CD4-positive, alpha-beta T cell treated with Interleukin-10 for 1 hour (primary cell): ENCODE data around the gene TYRO3.
"Not testable (repeated sequence)": the region's sequence is repeated elsewhere in the genome, so short reads cannot be mapped to it uniquely, and the experiment has no call there.

Source experiments
- DNase-seq: peaks from one replicate; pipeline ENCODE4 v3.0.0-alpha.2; 2020

The TYRO3 gene

DNA sequence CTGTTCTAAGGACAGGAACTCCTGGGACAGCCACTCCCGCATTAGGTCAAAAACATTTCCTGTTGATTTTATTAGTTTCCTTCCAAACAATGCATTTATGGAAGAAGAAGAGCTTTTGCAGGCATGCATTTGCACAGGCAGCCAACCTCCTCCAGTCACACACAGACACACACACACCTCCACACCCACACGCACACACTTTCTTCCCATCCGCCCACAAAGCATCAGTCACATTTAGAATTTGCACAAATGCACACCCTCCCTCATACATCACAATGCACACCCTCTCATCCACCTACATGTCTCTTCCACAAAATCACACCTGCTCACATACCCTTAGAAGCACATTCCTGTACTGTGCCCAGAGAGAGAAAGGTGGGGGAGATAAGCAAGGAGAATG lies 4.1 kb upstream of the TYRO3 start:
- no peak for DNase-seq

GRCh38 chr15:41556677-41557076 lies 2.3 kb upstream of the TYRO3 start:
- DNase-seq, result no peak

DNA sequence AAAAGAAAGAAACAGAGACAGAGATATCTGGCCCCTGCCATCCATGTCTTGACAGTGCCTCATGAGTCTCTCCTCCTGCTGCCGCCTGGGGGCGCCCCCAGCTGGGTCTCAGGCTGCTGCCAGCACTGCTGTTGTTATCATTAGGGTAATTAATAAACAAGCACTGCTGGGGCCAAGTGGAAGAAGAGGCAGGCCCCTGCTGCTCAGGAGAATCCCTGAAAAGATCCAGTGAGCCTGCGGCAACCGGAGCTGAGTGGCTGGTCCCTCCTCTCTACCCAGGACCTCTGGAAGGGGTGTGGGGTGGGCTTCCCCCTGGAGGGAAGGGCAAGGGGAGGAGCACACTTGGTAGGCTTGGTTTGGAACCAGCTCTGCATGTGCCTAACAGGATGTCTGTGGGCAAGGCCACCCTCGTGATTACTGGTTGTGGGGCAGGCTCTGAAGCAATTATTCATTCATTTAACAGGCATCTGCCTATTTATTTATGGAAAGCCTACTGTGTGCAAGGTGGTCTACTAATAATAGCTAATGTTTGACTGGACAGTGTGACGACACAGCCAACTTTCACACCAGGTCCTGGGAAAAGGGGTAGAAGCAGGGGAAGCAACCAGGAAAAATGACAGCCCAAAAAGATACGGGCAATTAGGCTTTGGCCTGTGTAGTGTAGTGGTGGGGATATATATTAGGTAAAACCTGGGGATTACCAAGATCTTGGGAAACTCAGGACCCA lies 1.2 kb upstream of the TYRO3 start:
- peak; percentile 81 for DNase-seq

DNA sequence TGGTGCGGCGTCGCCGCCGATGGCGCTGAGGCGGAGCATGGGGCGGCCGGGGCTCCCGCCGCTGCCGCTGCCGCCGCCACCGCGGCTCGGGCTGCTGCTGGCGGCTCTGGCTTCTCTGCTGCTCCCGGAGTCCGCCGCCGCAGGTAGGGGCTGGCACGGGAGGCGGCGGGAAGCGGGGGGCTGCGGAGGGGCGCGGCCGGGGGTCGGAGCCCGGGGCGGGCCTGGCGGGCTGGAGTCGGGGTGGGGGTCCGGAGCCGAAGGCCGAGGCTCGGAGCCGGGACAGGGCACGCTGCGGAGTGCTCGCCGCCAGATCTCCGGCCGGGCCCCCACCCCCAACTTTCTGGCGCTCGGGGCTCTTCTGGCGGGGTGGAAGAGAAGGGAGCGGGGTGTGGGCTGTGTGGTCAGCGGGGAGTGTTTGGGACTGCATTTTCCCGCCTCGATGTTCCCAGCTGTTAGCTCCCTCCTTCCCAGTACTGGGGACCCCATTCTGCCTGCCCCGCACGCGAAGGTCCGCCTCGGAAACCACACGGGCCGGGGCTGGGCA lies 299 bp downstream of the TYRO3 start:
- DNase-seq, result no peak

- DNase-seq, result no peak
Observed at GRCh38 chr15:41560572-41560874, 1.5 kb downstream of the TYRO3 start.

GRCh38 chr15:41561104-41561776 lies 2.2 kb downstream of the TYRO3 start:
- no peak for DNase-seq

DNA sequence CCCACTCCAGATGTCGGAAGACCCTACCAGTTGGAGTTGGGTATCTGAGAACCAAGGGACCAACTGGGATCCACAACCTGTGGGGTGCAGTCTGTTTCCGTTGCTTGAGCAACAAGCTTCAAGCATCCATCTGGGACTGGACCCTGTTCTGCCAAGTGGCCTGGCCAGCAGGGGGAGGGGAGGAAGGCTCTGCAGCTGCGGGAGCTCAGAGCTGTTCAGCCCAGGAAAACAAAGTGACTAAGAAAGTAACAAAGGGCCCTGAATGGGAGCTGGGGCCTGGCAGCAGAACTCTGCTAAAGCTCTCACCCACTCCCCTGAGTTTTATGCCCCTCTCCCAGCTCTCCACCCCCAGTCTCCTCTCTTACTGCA lies 2.7 kb downstream of the TYRO3 start:
- no peak for DNase-seq

- DNase-seq, result no peak
Observed at GRCh38 chr15:41562244-41562643, 3.2 kb downstream of the TYRO3 start.

DNA sequence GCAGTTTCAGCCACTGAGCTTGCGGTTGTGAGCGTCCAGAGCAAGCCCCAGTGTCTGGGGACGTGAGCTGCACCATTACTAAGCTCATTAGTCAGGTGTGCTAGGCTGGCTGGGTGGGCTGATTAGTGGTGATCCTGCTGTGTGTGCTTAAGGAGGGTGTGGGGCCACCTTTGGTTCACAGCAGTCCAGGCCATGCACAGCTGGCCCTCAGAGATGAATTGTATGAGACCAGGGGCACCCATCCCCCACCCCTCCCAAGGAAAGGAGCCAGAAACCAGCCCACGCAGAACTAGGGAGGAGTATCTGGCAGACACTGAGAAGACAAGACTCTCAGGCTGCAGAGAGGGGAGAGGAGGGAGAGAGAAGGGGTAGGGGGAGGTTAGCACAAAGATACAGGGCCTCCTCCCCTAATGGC lies 3.8 kb downstream of the TYRO3 start:
- no peak for DNase-seq

DNA sequence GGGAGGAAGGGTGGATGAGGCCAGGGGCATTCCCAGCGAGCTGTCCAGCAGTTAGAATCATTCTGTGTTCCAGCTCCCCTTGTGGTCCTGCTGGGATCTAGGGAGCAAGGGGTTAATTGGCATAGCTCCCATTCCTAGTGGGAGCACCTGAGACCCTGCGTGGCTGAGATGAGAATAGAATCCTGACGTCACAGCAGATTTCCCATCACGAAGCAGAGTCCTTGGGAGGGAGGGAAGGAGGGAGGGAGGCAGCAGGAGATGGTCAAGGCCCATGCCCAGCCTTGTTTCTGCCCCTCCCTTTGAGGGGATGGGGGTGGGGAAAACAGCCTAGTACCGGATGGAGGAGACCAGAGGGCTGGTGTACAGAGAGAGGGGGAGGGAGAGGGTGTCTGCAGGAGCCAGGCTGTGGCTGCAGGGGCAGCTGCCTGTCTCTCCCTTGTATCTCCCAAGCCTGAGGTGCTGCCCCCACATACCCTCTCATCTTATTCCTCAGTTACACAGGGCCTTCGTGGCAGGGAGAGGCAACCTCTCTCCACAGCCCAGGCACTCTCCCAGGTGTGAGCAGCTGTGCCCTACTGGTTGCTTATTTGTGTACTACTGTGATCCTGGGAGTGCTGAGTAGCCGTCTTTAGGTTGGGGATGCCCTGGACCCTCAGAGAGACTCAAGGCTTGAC lies 5.4 kb downstream of the TYRO3 start:
- DNase-seq, result no peak

DNA sequence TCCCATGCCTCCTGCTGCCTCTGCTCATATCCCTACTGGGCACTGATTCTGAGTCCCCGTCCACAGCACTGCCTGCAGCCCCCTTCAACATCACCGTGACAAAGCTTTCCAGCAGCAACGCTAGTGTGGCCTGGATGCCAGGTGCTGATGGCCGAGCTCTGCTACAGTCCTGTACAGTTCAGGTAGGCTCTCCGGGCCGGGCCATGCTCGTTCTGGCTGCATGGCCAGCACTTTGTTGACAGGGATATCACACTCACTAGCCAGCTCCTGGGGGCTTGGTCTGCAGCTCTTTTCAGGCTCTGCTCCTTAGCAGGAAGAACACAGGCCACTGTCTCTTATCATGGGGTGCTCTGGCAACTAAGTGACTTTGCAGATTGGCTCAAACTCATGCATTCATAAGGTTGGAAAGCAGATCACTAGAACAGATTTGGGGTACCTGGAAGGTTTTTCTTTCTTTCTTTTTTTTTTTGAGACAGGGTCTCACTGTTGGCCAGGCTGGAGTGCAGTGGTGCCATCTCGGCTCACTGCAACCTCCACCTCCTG lies 6.0 kb downstream of the TYRO3 start:
- DNase-seq, result no peak

- DNase-seq, result no peak
Observed at GRCh38 chr15:41565702-41566101, 6.7 kb downstream of the TYRO3 start.

- DNase-seq, result no peak
Observed at GRCh38 chr15:41566121-41566885, 7.3 kb downstream of the TYRO3 start.

- DNase-seq, result no peak
Observed at GRCh38 chr15:41567261-41567660, 8.2 kb downstream of the TYRO3 start.

- no peak for DNase-seq
Observed at GRCh38 chr15:41567862-41568261, 8.8 kb downstream of the TYRO3 start.

DNA sequence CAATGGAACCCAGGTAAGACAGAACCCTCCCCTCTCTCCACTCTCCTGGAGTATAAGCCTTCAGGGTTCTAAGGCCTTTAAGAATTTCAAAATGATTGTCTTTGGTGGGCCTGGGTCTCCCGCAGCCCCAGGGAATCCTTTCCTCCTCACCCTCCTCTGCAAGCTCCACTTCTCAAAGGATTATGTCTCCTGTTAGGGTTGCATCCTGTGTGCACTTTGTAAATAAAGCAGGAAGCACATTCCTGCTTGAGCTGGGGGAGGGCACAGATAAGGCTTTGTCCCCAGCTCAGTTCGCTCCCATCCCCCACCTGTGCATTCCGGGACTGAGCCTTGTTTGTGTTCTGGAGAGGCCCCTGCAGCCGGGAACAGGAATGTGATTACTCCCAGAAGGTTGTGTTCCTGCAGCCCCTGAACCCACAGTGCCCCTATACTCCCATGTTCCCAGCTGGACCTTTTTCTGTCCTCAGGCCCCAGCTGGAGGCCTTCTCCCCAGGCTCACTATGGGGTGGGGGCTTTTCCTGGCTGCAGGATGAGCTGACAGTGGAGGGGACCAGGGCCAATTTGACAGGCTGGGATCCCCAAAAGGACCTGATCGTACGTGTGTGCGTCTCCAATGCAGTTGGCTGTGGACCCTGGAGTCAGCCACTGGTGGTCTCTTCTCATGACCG lies 9.5 kb downstream of the TYRO3 start:
- DNase-seq, result no peak

DNA sequence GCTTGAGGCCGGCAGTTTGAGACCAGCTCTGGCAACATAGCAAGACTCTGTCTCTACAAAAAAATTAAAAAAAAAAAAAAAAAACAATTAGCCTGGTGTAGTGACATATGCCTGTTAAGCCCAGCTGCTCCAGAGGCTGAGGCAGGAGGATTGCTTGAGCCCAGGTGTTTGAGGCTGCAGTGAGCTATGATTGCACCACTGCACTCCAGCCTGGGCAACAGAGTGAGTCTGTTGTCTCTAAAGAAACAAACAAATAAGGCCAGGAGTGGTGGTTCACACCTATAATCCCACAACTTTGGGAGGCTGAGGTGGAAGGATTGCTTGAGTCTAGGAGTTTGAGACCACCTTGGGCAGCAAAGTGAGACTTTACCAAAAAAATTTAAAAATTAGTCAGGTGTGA lies 10.2 kb downstream of the TYRO3 start:
- DNase-seq, result not testable (repeated sequence)

DNA sequence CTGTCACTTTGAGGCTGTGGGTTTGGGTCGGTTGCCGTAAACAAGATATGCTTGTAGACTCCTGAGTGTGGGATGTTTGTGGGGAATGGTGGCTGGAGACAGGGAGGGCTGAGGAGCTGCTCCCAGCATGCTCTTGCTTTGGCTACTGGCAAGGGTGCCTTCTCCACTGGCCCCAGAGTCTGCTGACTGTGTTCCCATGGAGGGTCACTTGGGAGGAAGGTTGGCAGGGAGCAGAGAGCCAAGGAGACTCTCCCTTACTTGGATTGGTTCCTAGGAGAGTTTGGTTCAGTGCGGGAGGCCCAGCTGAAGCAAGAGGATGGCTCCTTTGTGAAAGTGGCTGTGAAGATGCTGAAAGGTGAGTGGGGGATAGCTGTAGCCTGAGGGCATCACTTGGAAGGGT lies 11.8 kb downstream of the TYRO3 start:
- DNase-seq, result no peak

DNA sequence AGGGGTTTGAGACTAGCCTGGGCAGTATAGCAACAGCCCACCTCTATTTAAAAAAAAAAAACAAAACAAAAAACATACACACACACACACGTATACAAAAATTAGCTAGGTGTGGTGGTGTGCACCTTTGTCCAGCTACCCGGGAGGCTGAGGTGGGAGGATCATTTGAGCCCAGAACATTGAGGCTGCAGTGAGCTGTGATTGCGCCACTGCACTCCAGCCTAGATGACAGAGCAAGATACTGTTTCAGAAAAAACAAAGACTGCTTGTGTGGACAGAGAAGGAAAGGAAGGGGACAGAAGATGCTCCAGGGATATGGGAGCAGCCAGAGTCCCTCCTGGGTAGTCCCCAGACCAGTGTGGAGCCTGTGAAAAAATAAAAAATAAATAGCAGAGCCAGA lies 12.9 kb downstream of the TYRO3 start:
- no peak for DNase-seq

GRCh38 chr15:41572866-41573265 lies 13.9 kb downstream of the TYRO3 start:
- no peak for DNase-seq

- DNase-seq, result no peak
Observed at GRCh38 chr15:41573396-41573795, 14.4 kb downstream of the TYRO3 start.

DNA sequence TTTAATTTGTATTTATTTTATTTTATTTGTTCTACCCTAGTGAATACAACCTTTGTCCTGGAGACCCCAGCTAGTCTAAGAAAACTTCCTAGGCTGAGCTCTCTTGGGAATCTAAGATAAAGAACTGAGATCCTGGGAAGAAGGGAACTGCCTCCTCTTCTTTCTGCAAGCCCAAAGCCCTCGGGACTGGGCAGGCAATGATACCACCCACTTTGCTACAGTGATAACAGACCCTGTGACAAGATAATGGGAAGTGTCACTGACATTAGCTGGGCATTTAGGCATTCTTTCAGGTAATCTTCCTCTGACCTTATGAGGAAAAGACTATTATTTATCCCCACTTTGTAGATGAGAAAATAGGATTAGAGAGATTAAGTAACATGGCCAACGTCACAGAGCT lies 15.1 kb downstream of the TYRO3 start:
- no peak for DNase-seq

GRCh38 chr15:41575282-41575681 lies 16.3 kb downstream of the TYRO3 start:
- DNase-seq, result no peak
